ENCODE results near the gene TMOD1. TPM values are rescaled to one million over a fixed set of nuclear protein-coding genes. Genes with fewer than 3 reads are reported as not detected.

The TMOD1 gene
- total and polyA plus RNA-seq, 4 donors = 9.2 to 20.0 (median 14.1) TPM

- peak; percentile 76 for DNase-seq (ENCODE audit: low spot score)
- 76% methylated on average over 4 of the region's 4 CpGs for WGBS
- Histone ChIP-seq H3K4me1 (ENCODE audit: control insufficient read depth in 4 of 4, insufficient read depth in 4 of 4, low read length in 3 of 4) (peaks cover 5 to 8% (median 5%) of the 10 kb centered on the region in 4 donors), H3K9ac (ENCODE audit: low read depth in 1 of 2, low read length in 2 of 2) (peak overlapping the region in 1 of 2 donors; percentile 45), H3K9me3 (ENCODE audit: control insufficient read depth in 4 of 4, low read length in 3 of 4) (no peaks in the 10 kb centered on the region), H3K36me3 (ENCODE audit: control insufficient read depth in 4 of 4, insufficient read depth in 3 of 4, low read depth in 1 of 4, low read length in 3 of 4) (peaks cover 0 to 6% (median 4%) of the 10 kb centered on the region in 4 donors), H3K27ac (ENCODE audit: low read depth in 1 of 2, low read length in 2 of 2) (peak overlapping the region; percentile 51 to 66), H3K27me3 (ENCODE audit: control insufficient read depth in 4 of 4, insufficient read depth in 4 of 4, low read length in 3 of 4) (no peaks in the 10 kb centered on the region), H3K4me3 (ENCODE audit: low read depth in 1 of 3, low read length in 3 of 3) (no peak overlapping the region)
- TF ChIP-seq REST (IDR thresholded peaks at IDR 0.05) (peak; percentile 68), YY1 (IDR thresholded peaks at IDR 0.05) (peak; percentile 65), TAF1 (conservative IDR thresholded peaks at IDR 0.05) (no peak), FOXA1 (IDR thresholded peaks at IDR 0.05) (peak; percentile 11), MAX (IDR thresholded peaks at IDR 0.05) (peak; percentile 31), RAD21 (IDR thresholded peaks at IDR 0.05) (peak; percentile 99 to 100), FOXA2 (IDR thresholded peaks at IDR 0.05) (no peak), EGR1 (IDR thresholded peaks at IDR 0.05; ENCODE audit: low read depth in 2 of 2) (no peak), CTCF (IDR thresholded peaks at IDR 0.05; ENCODE audit: low read depth, low read length, missing input control) (peak; percentile 96), NR2F2 (IDR thresholded peaks at IDR 0.05) (no peak), RXRA (IDR thresholded peaks at IDR 0.05) (peak; percentile 63), HNF4A (conservative IDR thresholded peaks at IDR 0.05) (peak; percentile 85 to 87), GABPA (IDR thresholded peaks at IDR 0.05 in 1 of 2, conservative IDR thresholded peaks at IDR 0.05 in 1 of 2) (no peak), HNF4G (IDR thresholded peaks at IDR 0.05) (peak; percentile 41), JUND (IDR thresholded peaks at IDR 0.05) (peak in 1 of 2 donors; percentile 34), SP1 (IDR thresholded peaks at IDR 0.05) (peak; percentile 76), ATF3 (IDR thresholded peaks at IDR 0.05) (no peak), ZBTB33 (IDR thresholded peaks at IDR 0.05) (no peak)
These were observed 32.6 kb upstream of the TMOD1 start for GRCh38 chr9:97468658-97469448.
